ENCODE measurements around the gene KIF1A. TPM values are rescaled to one million over a fixed set of nuclear protein-coding genes. Genes with fewer than 3 reads are reported as not detected.

KIF1A gene
- polyA plus RNA-seq, 1 donor (not counting 4 experiments of a cell fraction or from before 2014, with no cell fraction given), result not detected

- Histone ChIP-seq H3K9me1 (ENCODE audit: control insufficient read depth, extremely low read depth, insufficient read depth, low read length) (no peaks in the 10 kb centered on the region), H3K79me2 (ENCODE audit: control insufficient read depth, insufficient read depth, low read length) (no peaks in the 10 kb centered on the region), H3K4me1 (ENCODE audit: control insufficient read depth, extremely low read depth, insufficient read depth, low read length) (no peaks in the 10 kb centered on the region), H3K9ac (ENCODE audit: control insufficient read depth, extremely low read depth, insufficient read depth, low read length) (no peak overlapping the region), H4K20me1 (ENCODE audit: control insufficient read depth, extremely low read depth, insufficient read depth, low read length) (peaks cover 2% of the 10 kb centered on the region), H3K4me3 (ENCODE audit: control insufficient read depth in 2 of 3, extremely low read depth in 1 of 3, insufficient read depth in 2 of 3, low read depth in 1 of 3, low read length in 3 of 3) (no peak overlapping the region), H3K27ac (ENCODE audit: control insufficient read depth, insufficient read depth, low read length) (no peak overlapping the region), H3K9me3 (ENCODE audit: control insufficient read depth, low read depth, low read length) (no peaks in the 10 kb centered on the region), H2AFZ (ENCODE audit: control insufficient read depth, low read length) (no peak overlapping the region), H3K36me3 (ENCODE audit: control insufficient read depth in 2 of 2, extremely low read depth in 1 of 2, insufficient read depth in 2 of 2, low read length in 2 of 2) (no peaks in the 10 kb centered on the region), H3K4me2 (ENCODE audit: control insufficient read depth, extremely low read depth, insufficient read depth, low read depth, low read length) (no peak overlapping the region), H3K27me3 (ENCODE audit: control insufficient read depth, extremely low read depth, insufficient read depth, low read length) (peaks cover 25% of the 10 kb centered on the region)
- FAIRE-seq (no peak), DNase-seq (ENCODE audit: low read depth, low spot score) (no peak)
- dilution Hi-C loops (cut with MboI; ENCODE audit: extremely low pct_ligation_motif_present, low sequenced_read_pairs), result no loop called here
- TF ChIP-seq EZH2 (IDR thresholded peaks at IDR 0.05; ENCODE audit: low read length) (no peak), CTCF (optimal IDR thresholded peaks at IDR 0.05 in 1 of 3, IDR thresholded peaks at IDR 0.05 in 1 of 3, conservative IDR thresholded peaks at IDR 0.05 in 1 of 3; ENCODE audit: extremely low read depth in 1 of 3, insufficient read depth in 2 of 3, low read length in 3 of 3) (peak in 1 of 3 experiments; percentile 31)
These were observed 86.1 kb downstream of the KIF1A start for GRCh38 chr2:240733803-240734495.

DNA sequence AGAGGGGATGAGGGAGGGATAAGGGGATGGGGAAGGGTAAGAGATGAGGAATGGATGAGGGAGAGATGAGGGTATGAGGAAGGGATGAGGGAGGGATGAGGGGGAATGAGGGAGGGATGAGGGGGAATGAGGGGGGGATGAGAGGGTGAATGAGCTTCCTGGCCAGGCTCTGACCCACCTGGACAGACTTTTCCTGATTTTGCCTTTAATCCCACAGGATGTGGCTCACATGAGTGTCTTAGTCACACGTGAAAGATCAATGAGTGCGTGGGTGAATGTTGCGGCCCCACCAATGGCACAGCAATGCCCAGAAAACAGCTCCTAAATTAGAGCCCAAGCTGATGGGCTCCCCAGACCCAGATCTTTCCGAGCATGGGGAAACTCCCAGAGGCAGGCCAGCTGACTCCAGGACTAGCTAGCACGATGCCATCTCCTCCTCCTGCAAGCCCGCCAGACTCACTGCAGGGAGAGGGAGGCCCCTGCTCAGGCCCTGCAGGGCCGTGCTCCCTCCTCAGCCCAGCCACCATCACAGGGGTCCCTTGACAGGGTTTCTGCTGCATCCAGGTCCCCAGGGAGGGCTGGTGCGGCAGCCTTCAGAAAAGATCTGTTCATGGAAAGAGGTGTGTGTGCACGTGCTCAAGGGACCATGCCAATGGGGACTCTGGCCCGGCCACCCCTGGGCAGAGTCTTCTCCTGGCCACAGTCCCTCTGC is 87.0 kb downstream of the KIF1A start:
- no peak for TF ChIP-seq CTCF (optimal IDR thresholded peaks at IDR 0.05 in 1 of 3, IDR thresholded peaks at IDR 0.05 in 1 of 3, conservative IDR thresholded peaks at IDR 0.05 in 1 of 3; ENCODE audit: extremely low read depth in 1 of 3, insufficient read depth in 2 of 3, low read length in 3 of 3)
- TF ChIP-seq EZH2 (IDR thresholded peaks at IDR 0.05; ENCODE audit: low read length), result no peak
- Histone ChIP-seq H3K27me3 (ENCODE audit: control insufficient read depth, extremely low read depth, insufficient read depth, low read length) (peaks cover 23% of the 10 kb centered on the region), H3K36me3 (ENCODE audit: control insufficient read depth in 2 of 2, extremely low read depth in 1 of 2, insufficient read depth in 2 of 2, low read length in 2 of 2) (no peaks in the 10 kb centered on the region), H3K4me1 (ENCODE audit: control insufficient read depth, extremely low read depth, insufficient read depth, low read length) (no peaks in the 10 kb centered on the region), H3K9ac (ENCODE audit: control insufficient read depth, extremely low read depth, insufficient read depth, low read length) (no peak overlapping the region), H3K79me2 (ENCODE audit: control insufficient read depth, insufficient read depth, low read length) (no peaks in the 10 kb centered on the region), H3K27ac (ENCODE audit: control insufficient read depth, insufficient read depth, low read length) (no peak overlapping the region), H3K4me2 (ENCODE audit: control insufficient read depth, extremely low read depth, insufficient read depth, low read depth, low read length) (no peak overlapping the region), H3K9me3 (ENCODE audit: control insufficient read depth, low read depth, low read length) (no peaks in the 10 kb centered on the region), H2AFZ (ENCODE audit: control insufficient read depth, low read length) (no peak overlapping the region), H3K9me1 (ENCODE audit: control insufficient read depth, extremely low read depth, insufficient read depth, low read length) (no peaks in the 10 kb centered on the region), H4K20me1 (ENCODE audit: control insufficient read depth, extremely low read depth, insufficient read depth, low read length) (peaks cover 2% of the 10 kb centered on the region), H3K4me3 (ENCODE audit: control insufficient read depth in 2 of 3, extremely low read depth in 1 of 3, insufficient read depth in 2 of 3, low read depth in 1 of 3, low read length in 3 of 3) (no peak overlapping the region)
- dilution Hi-C loops (cut with MboI; ENCODE audit: extremely low pct_ligation_motif_present, low sequenced_read_pairs), result no loop called here
- FAIRE-seq, result no peak
- no peak for DNase-seq (ENCODE audit: low read depth, low spot score)
